GM18951 (cell line): ENCODE data around the gene ZBTB46.

Source experiments
- POLR2A ChIP-seq: IDR thresholded peaks from 4 replicates; pipeline ENCODE4 v1.6.1; 2011; ENCODE audit warnings: mild to moderate bottlenecking; ENCODE audit not compliant: insufficient read length, insufficient read depth; ENCODE audit errors: extremely low read depth
- in situ Hi-C: fragments of 300-500 bp; cut with MboI; formaldehyde crosslinking; loops from one replicate; pipeline ENCODE4 v1.12.0; 2022; ENCODE audit warnings: low sequenced_read_pairs, mixed read lengths, inconsistent platforms; ENCODE audit not compliant: unreplicated experiment

The ZBTB46 gene

GRCh38 chr20:63740627-63741353, 90.3 kb downstream of the ZBTB46 start:
- in situ Hi-C loops, result no loop called here
- no peak for TF ChIP-seq POLR2A

GRCh38 chr20:63740070-63740626, 90.9 kb downstream of the ZBTB46 start:
- TF ChIP-seq POLR2A, result peak; percentile 3
- in situ Hi-C loops, result no loop called here

DNA sequence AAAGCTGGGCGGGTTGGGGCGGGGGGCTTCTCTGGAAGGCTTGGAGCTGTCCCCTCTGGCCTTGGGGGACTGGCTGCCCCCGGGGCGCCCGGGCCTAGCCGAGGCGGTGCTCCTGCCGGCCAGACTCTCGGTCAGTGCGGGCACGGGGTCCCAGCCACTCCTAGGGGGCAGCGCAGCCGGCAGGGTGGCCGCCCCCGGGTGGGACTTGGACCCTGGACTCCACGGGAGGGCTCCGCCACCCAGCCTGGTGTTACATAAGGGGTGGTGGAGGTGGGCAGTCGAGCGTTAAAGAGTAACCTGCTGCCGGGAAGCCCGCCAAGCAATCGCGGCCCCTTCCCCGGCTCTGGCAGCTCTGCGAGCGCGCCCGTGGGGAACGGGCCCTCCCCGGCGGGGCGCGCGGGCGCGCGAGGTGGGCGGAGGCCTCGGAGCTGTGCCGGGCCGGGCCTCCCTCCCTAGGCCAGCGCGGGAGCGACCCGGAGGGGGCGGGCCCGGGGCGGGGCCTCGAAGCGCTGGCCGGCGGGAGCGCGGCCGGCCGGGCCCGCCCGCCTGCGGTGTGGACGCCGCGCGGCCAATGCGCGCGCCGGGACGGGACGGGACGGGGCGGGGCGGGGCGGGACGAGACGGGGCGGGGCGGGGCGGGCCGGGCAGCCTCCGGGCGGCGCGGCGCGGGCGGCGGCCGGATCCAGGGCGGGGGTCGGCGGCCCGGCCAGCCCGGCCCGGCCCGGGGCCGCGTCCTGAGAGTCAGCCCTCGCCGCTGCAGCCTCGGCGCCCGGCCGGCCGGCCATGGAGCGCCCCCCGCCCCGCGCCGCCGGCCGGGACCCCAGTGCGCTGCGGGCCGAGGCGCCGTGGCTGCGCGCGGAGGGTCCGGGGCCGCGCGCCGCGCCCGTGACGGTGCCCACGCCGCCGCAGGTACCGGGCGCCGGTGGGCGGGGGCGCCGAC, 91.7 kb downstream of the ZBTB46 start, which contains the start of gene SLC2A4RG:
TSS of gene SLC2A4RG (plus strand) at position 647 of the 940 bp plus-strand sequence. CDS start at position 784, 137 bp downstream.
- in situ Hi-C loops, result no loop called here

GRCh38 chr20:63738687-63739129, 92.4 kb downstream of the ZBTB46 start:
- in situ Hi-C loops, result no loop called here
- TF ChIP-seq POLR2A, result no peak

More for the DNA sequence above, 91.7 kb downstream of the ZBTB46 start, which contains the start of gene SLC2A4RG:
- TF ChIP-seq POLR2A, result peak; percentile 35

DNA sequence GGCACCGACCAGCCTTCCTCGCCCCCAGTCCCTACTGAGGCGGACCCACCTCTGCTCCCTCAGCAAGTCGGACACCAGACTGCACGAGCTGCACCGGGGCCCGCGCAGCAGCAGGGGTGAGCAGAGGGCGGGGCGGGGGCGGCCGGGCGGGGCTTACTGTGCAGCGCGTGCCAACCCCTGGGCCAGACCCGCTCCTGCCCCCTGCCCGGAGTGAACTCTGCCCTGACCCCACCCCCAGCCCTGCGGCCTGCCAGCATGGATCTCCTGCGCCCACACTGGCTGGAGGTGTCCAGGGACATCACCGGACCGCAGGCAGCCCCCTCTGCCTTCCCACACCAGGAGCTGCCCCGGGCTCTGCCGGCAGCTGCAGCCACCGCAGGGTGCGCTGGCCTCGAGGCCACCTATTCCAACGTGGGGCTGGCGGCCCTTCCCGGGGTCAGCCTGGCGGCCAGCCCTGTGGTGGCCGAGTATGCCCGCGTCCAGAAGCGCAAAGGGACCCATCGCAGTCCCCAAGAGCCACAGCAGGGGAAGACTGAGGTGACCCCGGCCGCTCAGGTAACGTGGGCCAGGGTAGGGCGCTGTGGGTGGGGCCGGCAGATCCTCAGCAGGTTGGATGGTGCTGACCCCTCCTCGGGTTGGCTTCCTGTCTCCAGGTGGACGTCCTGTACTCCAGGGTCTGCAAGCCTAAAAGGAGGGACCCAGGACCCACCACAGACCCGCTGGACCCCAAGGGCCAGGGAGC, 92.9 kb downstream of the ZBTB46 start:
- TF ChIP-seq POLR2A, result peak; percentile 47
- in situ Hi-C loops, result no loop called here

DNA sequence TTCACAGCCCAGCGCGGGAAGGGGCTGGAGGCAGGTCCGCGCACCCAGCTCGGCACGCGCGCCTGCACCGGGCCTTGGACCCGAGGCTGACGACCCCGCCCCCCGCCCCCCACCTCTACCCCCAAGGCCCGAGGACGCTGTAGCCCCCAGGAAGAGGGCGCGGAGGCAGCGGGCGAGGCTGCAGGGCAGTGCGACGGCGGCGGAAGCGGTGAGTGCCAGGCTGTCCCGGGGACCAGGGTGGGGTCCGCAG, 93.4 kb downstream of the ZBTB46 start:
- in situ Hi-C loops, result no loop called here
- no peak for TF ChIP-seq POLR2A

DNA sequence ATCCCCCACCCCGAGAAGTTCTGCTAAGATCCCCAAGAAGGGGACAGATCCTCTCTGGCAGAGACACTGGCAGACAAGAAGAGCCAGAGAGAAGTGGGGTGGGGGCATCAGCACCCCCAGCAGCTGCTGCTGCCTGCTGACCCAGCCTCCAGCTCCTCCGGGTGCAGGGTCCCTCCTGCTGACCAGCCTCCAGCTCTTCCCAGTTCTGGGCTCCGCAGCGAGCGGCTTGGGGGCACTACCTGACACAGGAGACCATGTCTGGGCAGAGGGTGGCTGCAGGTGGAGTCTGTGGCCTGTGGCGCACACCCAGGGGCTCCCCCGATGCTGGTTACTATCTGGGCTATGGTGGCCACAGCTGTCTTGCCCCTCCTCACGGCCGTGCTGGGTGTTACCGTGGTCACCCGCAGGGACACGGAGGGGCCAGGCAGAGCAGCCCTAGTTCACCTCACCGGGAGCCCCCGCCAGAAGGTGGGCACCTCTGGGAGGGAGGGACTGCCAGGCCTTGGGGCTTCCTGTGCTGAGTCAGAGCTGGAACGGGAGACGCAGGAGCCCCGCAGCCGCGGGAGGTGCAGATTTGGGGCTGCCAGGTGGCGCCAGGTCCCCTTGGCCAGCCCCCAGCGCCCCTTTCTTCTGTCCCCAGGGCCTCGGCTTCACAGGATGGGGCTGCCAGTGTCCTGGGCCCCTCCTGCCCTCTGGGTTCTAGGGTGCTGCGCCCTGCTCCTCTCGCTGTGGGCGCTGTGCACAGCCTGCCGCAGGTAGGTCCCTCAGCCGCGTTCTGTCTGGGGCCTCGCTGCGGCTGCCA, 94.0 kb downstream of the ZBTB46 start:
- in situ Hi-C loops, result no loop called here
- peak; percentile 47 for TF ChIP-seq POLR2A

DNA sequence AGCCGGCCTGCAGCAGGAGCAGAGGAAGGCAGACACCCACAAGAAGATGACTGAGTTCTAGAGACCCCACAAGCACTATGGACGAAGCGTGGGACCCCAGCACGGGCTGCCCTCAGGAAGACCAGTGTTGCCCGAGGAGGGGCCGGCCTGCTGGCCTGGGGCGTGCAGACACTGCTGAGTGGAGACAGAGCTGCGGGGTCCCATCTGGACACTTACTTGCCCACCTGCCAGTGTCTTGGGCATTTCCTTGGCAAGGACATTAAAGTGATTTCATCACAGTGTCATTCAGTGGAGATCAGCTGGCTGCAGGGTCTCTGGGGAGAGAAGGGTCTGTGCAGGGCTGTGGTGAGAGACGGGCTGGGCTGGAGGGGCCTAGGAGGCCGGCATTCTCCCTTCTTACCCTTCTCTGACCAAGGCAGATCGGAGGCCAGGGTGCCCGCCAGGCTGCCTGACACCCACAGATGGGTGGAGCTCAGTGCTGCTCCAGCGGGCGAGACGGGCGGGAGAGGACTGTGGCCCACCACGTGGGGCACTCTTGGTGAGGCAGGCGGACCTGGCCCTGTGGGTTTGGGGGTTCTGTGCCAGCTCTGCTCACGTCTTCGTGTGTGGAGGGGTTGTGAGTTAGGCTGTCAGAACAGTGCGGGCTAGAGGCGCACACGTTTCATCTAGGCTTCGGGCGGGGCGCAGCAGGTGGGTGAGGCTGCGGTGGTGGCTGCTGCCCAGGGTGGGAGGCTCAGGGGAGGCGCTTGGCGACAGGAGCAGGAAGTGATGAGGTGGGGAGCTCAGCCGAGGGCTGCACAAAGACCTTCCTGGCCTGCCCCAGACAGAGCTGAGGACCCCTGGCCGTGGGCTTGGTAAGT, 95.0 kb downstream of the ZBTB46 start, which contains the start of gene LIME1:
TSS of gene LIME1 (plus strand) at position 806 of the 860 bp plus-strand sequence. CDS start 886 bp downstream, outside the sequence.
- peak; percentile 61 for TF ChIP-seq POLR2A
- in situ Hi-C loops, result no loop called here

- TF ChIP-seq POLR2A, result no peak
- in situ Hi-C loops, result no loop called here
Observed at GRCh38 chr20:63734946-63735858, 95.9 kb downstream of the ZBTB46 start.
